ENCODE results near the gene NANS. TPM values are rescaled to one million over a fixed set of nuclear protein-coding genes. Genes with fewer than 3 reads are reported as not detected.

Gene NANS
- total RNA-seq: 10 to 100 TPM; 33.2 to 34.8 TPM
- polyA plus RNA-seq: 29.3 TPM

- H3K4me3 ChIP-seq (ENCODE audit: low read length): peak within 1 kb of the TSS; percentile 76
- H3K27ac Mint-ChIP-seq: peak within 1 kb of the TSS; percentile 91 to 99 (median 96)
- DNase-seq: peak; percentile 87 to 94 (median 88)
- no peaks in the 10 kb centered on the region for H3K27me3 Mint-ChIP-seq
- peaks cover 16% of the 10 kb centered on the region for H3K4me1 ChIP-seq (ENCODE audit: insufficient read depth, low read length)
- ChIA-PET POLR2A (interaction anchor here (0.6 to 1.5 kb wide), 6 partner anchors 64 to 423 kb away, joined by 3 to 11 read pairs (median 4); partner anchors contain the start of genes ANP32B, TBC1D2, TRMO and TSTD2), CTCF (interaction anchor here (0.8 to 4.6 kb wide), 6 partner anchors 11 to 200 kb away, joined by 4 to 24 read pairs (median 10); partner anchors contain the start of gene TRMO)
- H3K27ac ChIP-seq (ENCODE audit: low read depth, low read length): peak within 1 kb of the TSS; percentile 72
- H3K36me3 Mint-ChIP-seq: peaks cover 0 to 14% (median 2%) of the 10 kb centered on the region in 3 donors
- peak within 1 kb of the TSS; percentile 94 to 99 (median 96) for H3K4me3 Mint-ChIP-seq
- no peaks in the 10 kb centered on the region for H3K9me3 ChIP-seq (ENCODE audit: low read length)
- no peaks in the 10 kb centered on the region for H3K27me3 ChIP-seq (ENCODE audit: insufficient read depth, low read length, poor library complexity, severe bottlenecking)
- peaks cover 18 to 32% (median 30%) of the 10 kb centered on the region in 3 donors for H3K4me1 Mint-ChIP-seq
- no peaks in the 10 kb centered on the region for H3K9me3 Mint-ChIP-seq
- H3K36me3 ChIP-seq (ENCODE audit: insufficient read depth, low read length): no peaks in the 10 kb centered on the region
These were observed at the start of gene NANS for GRCh38 chr9:98056269-98057137. Gene NANS, plus strand, starts transcription at chr9:98056732. Its CDS starts 77 bp downstream, at chr9:98056809.

GRCh38 chr9:98007251-98007928 lies 49.1 kb upstream of the NANS start:
- peaks cover 0 to 89% (median 37%) of the 10 kb centered on the region in 3 donors for H3K36me3 Mint-ChIP-seq
- Histone ChIP-seq H3K9me3 (ENCODE audit: low read length) (no peaks in the 10 kb centered on the region), H3K4me3 (ENCODE audit: low read length) (no peak overlapping the region), H3K27ac (ENCODE audit: low read depth, low read length) (no peak overlapping the region), H3K36me3 (ENCODE audit: insufficient read depth, low read length) (peaks cover 55% of the 10 kb centered on the region), H3K4me1 (ENCODE audit: insufficient read depth, low read length) (peaks cover 7% of the 10 kb centered on the region), H3K27me3 (ENCODE audit: insufficient read depth, low read length, poor library complexity, severe bottlenecking) (no peaks in the 10 kb centered on the region)
- ChIA-PET POLR2A (no interaction called here), CTCF (interaction anchor here (0.8 kb wide), 1 partner anchor 84 kb away, joined by 3 read pairs; no protein-coding TSS in a partner anchor)
- H3K27ac Mint-ChIP-seq: peak overlapping the region in 1 of 8 donors; percentile 81
- no peaks in the 10 kb centered on the region for H3K27me3 Mint-ChIP-seq
- H3K4me3 Mint-ChIP-seq: no peak overlapping the region
- H3K4me1 Mint-ChIP-seq: peaks cover 19 to 45% (median 34%) of the 10 kb centered on the region in 3 donors
- H3K9me3 Mint-ChIP-seq: no peaks in the 10 kb centered on the region
- DNase-seq: no peak

GRCh38 chr9:98008764-98009163 lies 47.8 kb upstream of the NANS start:
- ChIA-PET CTCF (interaction anchor here (1.3 kb wide), 1 partner anchor 85 kb away, joined by 4 read pairs; no protein-coding TSS in a partner anchor), POLR2A (no interaction called here)
- Mint-ChIP-seq H3K27me3 (no peaks in the 10 kb centered on the region), H3K4me3 (no peak overlapping the region), H3K27ac (peak overlapping the region in 2 of 8 donors; percentile 36 to 54), H3K4me1 (peaks cover 18 to 43% (median 25%) of the 10 kb centered on the region in 3 donors), H3K9me3 (no peaks in the 10 kb centered on the region), H3K36me3 (peaks cover 0 to 93% (median 38%) of the 10 kb centered on the region in 3 donors)
- H3K9me3 ChIP-seq (ENCODE audit: low read length): no peaks in the 10 kb centered on the region
- DNase-seq: no peak
- no peak overlapping the region for H3K4me3 ChIP-seq (ENCODE audit: low read length)
- H3K36me3 ChIP-seq (ENCODE audit: insufficient read depth, low read length): peaks cover 65% of the 10 kb centered on the region
- no peak overlapping the region for H3K27ac ChIP-seq (ENCODE audit: low read depth, low read length)
- H3K4me1 ChIP-seq (ENCODE audit: insufficient read depth, low read length): peaks cover 7% of the 10 kb centered on the region
- H3K27me3 ChIP-seq (ENCODE audit: insufficient read depth, low read length, poor library complexity, severe bottlenecking): no peaks in the 10 kb centered on the region

DNA sequence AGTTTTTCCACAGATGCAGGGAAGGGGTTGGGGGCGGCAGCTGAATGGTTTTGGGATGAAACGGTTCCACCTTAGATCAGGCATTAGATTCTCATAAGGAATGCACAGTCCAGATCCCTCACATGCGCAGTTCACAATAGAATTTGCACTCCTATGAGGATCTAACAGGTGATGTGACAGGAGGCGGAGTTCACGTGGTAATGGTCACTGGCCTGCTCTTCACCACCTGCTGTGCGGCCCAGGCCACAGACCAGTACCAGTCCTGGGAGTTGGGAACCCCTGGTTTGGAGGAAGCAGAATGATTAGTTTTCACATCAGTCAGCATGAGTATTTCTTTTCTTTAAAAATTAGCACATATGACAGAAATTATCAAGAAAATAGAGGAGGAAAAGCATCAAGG lies 47.1 kb upstream of the NANS start:
- Histone ChIP-seq H3K9me3 (ENCODE audit: low read length) (no peaks in the 10 kb centered on the region), H3K4me1 (ENCODE audit: insufficient read depth, low read length) (peaks cover 7% of the 10 kb centered on the region), H3K4me3 (ENCODE audit: low read length) (no peak overlapping the region), H3K27me3 (ENCODE audit: insufficient read depth, low read length, poor library complexity, severe bottlenecking) (no peaks in the 10 kb centered on the region), H3K27ac (ENCODE audit: low read depth, low read length) (no peak overlapping the region), H3K36me3 (ENCODE audit: insufficient read depth, low read length) (peaks cover 65% of the 10 kb centered on the region)
- Mint-ChIP-seq H3K27me3 (no peaks in the 10 kb centered on the region), H3K36me3 (peaks cover 0 to 90% (median 37%) of the 10 kb centered on the region in 3 donors), H3K4me3 (no peak overlapping the region), H3K4me1 (peaks cover 16 to 39% (median 22%) of the 10 kb centered on the region in 3 donors), H3K27ac (peak overlapping the region in 7 of 8 donors; percentile 16 to 70 (median 56)), H3K9me3 (no peaks in the 10 kb centered on the region)
- POLR2A ChIA-PET: no interaction called here
- CTCF ChIA-PET: interaction anchor here (1.3 kb wide), 1 partner anchor 86 kb away, joined by 4 read pairs; no protein-coding TSS in a partner anchor
- no peak for DNase-seq

GRCh38 chr9:98009936-98010335 lies 46.6 kb upstream of the NANS start:
- peak overlapping the region in 6 of 8 donors; percentile 16 to 64 (median 36) for H3K27ac Mint-ChIP-seq
- no peak for DNase-seq
- peaks cover 64% of the 10 kb centered on the region for H3K36me3 ChIP-seq (ENCODE audit: insufficient read depth, low read length)
- ChIA-PET CTCF (no interaction called here), POLR2A (no interaction called here)
- H3K27ac ChIP-seq (ENCODE audit: low read depth, low read length): no peak overlapping the region
- H3K4me3 Mint-ChIP-seq: no peak overlapping the region
- no peaks in the 10 kb centered on the region for H3K27me3 ChIP-seq (ENCODE audit: insufficient read depth, low read length, poor library complexity, severe bottlenecking)
- H3K4me1 ChIP-seq (ENCODE audit: insufficient read depth, low read length): peaks cover 7% of the 10 kb centered on the region
- H3K4me1 Mint-ChIP-seq: peaks cover 16 to 39% (median 19%) of the 10 kb centered on the region in 3 donors
- H3K9me3 ChIP-seq (ENCODE audit: low read length): no peaks in the 10 kb centered on the region
- H3K27me3 Mint-ChIP-seq: no peaks in the 10 kb centered on the region
- H3K4me3 ChIP-seq (ENCODE audit: low read length): no peak overlapping the region
- peaks cover 0 to 91% (median 33%) of the 10 kb centered on the region in 3 donors for H3K36me3 Mint-ChIP-seq
- H3K9me3 Mint-ChIP-seq: no peaks in the 10 kb centered on the region

DNA sequence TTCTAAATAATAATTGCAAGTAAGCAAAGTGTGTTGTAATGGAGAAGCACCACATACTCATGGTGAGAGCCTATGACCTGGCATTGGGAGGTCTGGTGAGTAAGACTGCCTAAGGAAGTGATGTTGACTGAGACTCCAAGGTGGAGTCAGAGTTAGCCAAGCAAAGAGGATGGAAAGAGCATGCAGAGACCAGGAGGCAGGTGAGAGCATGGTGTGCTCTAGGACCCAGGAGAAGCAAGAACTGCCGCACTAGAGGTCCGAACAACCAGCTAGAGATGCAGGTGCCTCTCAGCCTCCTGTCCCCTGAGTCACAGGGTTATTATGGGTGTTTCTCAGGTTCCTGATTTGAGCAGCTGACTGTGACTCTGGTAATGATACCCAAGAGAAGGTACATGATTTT lies 46.1 kb upstream of the NANS start:
- Histone ChIP-seq H3K27me3 (ENCODE audit: insufficient read depth, low read length, poor library complexity, severe bottlenecking) (no peaks in the 10 kb centered on the region), H3K36me3 (ENCODE audit: insufficient read depth, low read length) (peaks cover 64% of the 10 kb centered on the region), H3K27ac (ENCODE audit: low read depth, low read length) (no peak overlapping the region), H3K4me3 (ENCODE audit: low read length) (no peak overlapping the region), H3K9me3 (ENCODE audit: low read length) (no peaks in the 10 kb centered on the region), H3K4me1 (ENCODE audit: insufficient read depth, low read length) (peaks cover 7% of the 10 kb centered on the region)
- Mint-ChIP-seq H3K9me3 (no peaks in the 10 kb centered on the region), H3K27me3 (no peaks in the 10 kb centered on the region), H3K4me1 (peaks cover 16 to 39% (median 19%) of the 10 kb centered on the region in 3 donors), H3K4me3 (no peak overlapping the region), H3K36me3 (peaks cover 5 to 91% (median 36%) of the 10 kb centered on the region in 3 donors), H3K27ac (peak overlapping the region in 4 of 8 donors; percentile 23 to 67 (median 29))
- ChIA-PET CTCF (interaction anchor here (1.0 kb wide), 2 partner anchors 57 to 88 kb away, joined by 3 to 4 read pairs; partner anchors contain the start of gene TRMO), POLR2A (no interaction called here)
- no peak for DNase-seq

GRCh38 chr9:98011122-98011521 lies 45.4 kb upstream of the NANS start:
- Histone ChIP-seq H3K36me3 (ENCODE audit: insufficient read depth, low read length) (peaks cover 65% of the 10 kb centered on the region), H3K4me1 (ENCODE audit: insufficient read depth, low read length) (peaks cover 7% of the 10 kb centered on the region), H3K27me3 (ENCODE audit: insufficient read depth, low read length, poor library complexity, severe bottlenecking) (no peaks in the 10 kb centered on the region), H3K4me3 (ENCODE audit: low read length) (no peak overlapping the region), H3K9me3 (ENCODE audit: low read length) (no peaks in the 10 kb centered on the region), H3K27ac (ENCODE audit: low read depth, low read length) (no peak overlapping the region)
- Mint-ChIP-seq H3K9me3 (no peaks in the 10 kb centered on the region), H3K27ac (peak overlapping the region in 3 of 8 donors; percentile 11 to 76 (median 59)), H3K4me3 (no peak overlapping the region), H3K27me3 (no peaks in the 10 kb centered on the region), H3K4me1 (peaks cover 16 to 33% (median 19%) of the 10 kb centered on the region in 3 donors), H3K36me3 (peaks cover 6 to 90% (median 37%) of the 10 kb centered on the region in 3 donors)
- DNase-seq: no peak
- POLR2A ChIA-PET: no interaction called here
- CTCF ChIA-PET: interaction anchor here (1.0 kb wide), 2 partner anchors 57 to 89 kb away, joined by 3 to 4 read pairs; partner anchors contain the start of gene TRMO

Data from CD8-positive, alpha-beta memory T cell (primary cell).